ENCODE results near the gene SZT2.

SZT2 gene

DNA sequence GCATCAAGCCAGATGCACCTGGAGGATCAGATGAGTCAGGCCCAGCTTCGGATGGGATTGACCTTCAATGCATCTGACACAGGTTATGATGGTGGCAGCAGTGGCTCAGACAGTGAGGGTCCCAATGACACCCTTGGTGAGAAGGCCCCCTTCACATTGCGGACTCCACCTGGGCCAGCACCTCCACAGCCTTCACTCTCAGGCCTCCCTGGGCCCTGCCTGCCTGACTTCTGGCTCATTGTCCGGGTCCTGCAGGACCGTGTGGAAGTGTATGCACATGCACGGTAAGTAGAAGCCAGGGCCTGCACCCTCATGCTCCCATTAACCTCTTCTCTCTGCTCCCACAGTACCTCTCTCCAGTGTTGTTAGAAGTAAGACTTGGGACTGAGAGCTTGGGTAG lies 43.2 kb downstream of the SZT2 start:
- Histone ChIP-seq H3K27ac (no peak overlapping the region), H3K27me3 (replicated peaks) (no peaks in the 10 kb centered on the region), H3K36me3 (replicated peaks) (peaks cover 84% of the 10 kb centered on the region), H3K4me3 (ENCODE audit: low read depth, low read length) (no peak overlapping the region)
- no peak for DNase-seq
- in situ Hi-C loops (cut with HindIII; ENCODE audit: low pct_ligation_motif_present, low sequenced_read_pairs) = no loop called here
- TF ChIP-seq, protein P1, sequence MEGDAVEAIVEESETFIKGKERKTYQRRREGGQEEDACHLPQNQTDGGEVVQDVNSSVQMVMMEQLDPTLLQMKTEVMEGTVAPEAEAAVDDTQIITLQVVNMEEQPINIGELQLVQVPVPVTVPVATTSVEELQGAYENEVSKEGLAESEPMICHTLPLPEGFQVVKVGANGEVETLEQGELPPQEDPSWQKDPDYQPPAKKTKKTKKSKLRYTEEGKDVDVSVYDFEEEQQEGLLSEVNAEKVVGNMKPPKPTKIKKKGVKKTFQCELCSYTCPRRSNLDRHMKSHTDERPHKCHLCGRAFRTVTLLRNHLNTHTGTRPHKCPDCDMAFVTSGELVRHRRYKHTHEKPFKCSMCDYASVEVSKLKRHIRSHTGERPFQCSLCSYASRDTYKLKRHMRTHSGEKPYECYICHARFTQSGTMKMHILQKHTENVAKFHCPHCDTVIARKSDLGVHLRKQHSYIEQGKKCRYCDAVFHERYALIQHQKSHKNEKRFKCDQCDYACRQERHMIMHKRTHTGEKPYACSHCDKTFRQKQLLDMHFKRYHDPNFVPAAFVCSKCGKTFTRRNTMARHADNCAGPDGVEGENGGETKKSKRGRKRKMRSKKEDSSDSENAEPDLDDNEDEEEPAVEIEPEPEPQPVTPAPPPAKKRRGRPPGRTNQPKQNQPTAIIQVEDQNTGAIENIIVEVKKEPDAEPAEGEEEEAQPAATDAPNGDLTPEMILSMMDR (IDR thresholded peaks at IDR 0.05; ENCODE audit: low read depth, low read length, missing control alignments) = no peak

DNA sequence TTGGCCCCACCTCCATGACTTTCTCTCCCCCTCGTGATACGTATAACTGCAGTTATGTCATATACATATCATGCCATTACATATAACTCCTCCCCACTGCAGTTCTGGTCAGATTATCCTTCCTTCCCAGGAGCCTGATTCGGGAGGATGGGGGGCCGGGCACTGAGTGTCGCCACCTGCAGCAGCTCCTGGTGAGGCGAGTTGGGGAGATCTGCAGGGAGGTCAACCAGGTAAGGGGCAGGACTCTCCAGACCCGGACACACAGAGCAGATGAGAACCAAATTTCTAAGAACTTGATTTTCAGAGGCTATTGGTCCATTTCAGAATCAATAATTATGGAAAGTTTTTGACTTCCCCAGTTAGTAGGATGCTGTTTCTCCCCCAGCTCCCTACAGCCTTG lies 44.6 kb downstream of the SZT2 start:
- no peak overlapping the region for H3K4me3 ChIP-seq (ENCODE audit: low read depth, low read length)
- no peak overlapping the region for H3K27ac ChIP-seq
- in situ Hi-C loops (cut with HindIII; ENCODE audit: low pct_ligation_motif_present, low sequenced_read_pairs) = no loop called here
- TF ChIP-seq, protein P1 (IDR thresholded peaks at IDR 0.05; ENCODE audit: low read depth, low read length, missing control alignments) = no peak
- H3K36me3 ChIP-seq (replicated peaks) = peaks cover 81% of the 10 kb centered on the region
- no peaks in the 10 kb centered on the region for H3K27me3 ChIP-seq (replicated peaks)
- DNase-seq = no peak

DNA sequence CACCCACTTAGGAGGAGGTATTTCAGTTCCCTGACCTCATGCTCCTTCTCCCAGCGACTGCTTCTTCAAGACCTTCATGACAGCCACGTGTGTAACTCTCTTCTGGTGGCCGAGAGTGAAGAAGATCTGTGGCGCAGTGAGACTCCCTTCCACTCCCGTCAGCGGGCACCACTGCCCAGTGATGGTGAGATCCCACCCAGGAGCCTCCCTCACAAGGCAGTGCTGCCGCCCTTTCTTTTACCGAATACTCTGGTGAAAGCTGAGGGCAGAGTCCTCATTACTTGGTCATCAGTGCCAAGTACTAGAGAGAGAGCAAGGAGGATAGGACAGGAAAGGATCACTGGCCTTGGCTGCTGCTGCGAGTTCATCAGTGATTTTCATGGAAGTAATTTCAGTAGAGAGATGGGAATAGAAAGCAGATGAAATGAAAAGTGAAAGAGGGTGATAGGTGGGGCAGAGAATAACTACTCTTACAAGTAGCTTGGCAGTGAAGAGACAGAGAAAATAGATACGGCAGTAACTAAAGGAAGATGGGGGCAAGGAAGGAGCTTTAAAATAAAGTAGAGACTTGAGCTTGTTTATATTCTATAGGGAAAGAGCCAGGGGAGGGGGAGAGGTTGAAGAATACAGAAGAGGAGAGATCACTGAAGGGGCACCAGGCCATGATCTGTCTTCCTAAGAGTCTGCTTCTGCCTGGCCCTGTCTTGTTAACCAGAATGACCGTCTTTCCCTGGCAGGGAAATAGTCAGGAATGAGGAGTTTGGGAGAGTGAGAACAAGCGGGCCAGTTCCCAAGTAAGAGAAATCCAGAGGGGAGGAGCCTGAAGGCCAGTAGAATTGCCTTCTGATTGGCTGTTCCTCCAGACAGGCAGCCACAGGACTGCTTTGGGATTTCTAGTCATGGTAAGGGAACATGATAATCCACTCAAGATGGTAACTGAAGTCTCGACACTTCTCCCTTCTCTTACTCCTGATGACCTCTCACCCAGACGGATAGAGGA lies 45.7 kb downstream of the SZT2 start:
- H3K4me3 ChIP-seq (ENCODE audit: low read depth, low read length) = no peak overlapping the region
- in situ Hi-C loops (cut with HindIII; ENCODE audit: low pct_ligation_motif_present, low sequenced_read_pairs) = no loop called here
- no peaks in the 10 kb centered on the region for H3K27me3 ChIP-seq (replicated peaks)
- peaks cover 81% of the 10 kb centered on the region for H3K36me3 ChIP-seq (replicated peaks)
- H3K27ac ChIP-seq = no peak overlapping the region
- peak; percentile 19 for DNase-seq
- TF ChIP-seq, protein P1 (IDR thresholded peaks at IDR 0.05; ENCODE audit: low read depth, low read length, missing control alignments) = no peak

DNA sequence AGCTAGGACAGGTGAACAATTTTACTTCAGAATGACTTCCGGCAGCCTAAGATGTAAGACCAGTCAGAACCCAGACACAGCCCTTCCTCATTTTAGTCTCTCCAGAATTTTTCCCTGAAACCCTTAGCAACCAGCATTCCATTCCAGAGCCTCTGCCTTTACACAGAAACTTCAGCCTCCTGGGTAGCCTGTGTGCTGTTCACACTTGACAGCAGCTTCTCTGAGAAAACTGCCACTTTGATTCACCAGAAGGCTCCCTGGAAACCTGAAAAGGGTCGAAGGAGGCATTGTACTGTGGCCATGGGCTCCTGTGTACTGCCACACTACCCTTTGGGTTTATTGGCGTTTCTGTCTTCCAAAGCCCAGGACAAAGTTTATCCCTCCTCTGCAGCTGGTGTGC lies 46.7 kb downstream of the SZT2 start:
- H3K27me3 ChIP-seq (replicated peaks) = no peaks in the 10 kb centered on the region
- TF ChIP-seq, protein P1 (IDR thresholded peaks at IDR 0.05; ENCODE audit: low read depth, low read length, missing control alignments) = no peak
- H3K36me3 ChIP-seq (replicated peaks) = peaks cover 79% of the 10 kb centered on the region
- no peak overlapping the region for H3K4me3 ChIP-seq (ENCODE audit: low read depth, low read length)
- no peak for DNase-seq
- in situ Hi-C loops (cut with HindIII; ENCODE audit: low pct_ligation_motif_present, low sequenced_read_pairs) = no loop called here
- no peak overlapping the region for H3K27ac ChIP-seq

DNA sequence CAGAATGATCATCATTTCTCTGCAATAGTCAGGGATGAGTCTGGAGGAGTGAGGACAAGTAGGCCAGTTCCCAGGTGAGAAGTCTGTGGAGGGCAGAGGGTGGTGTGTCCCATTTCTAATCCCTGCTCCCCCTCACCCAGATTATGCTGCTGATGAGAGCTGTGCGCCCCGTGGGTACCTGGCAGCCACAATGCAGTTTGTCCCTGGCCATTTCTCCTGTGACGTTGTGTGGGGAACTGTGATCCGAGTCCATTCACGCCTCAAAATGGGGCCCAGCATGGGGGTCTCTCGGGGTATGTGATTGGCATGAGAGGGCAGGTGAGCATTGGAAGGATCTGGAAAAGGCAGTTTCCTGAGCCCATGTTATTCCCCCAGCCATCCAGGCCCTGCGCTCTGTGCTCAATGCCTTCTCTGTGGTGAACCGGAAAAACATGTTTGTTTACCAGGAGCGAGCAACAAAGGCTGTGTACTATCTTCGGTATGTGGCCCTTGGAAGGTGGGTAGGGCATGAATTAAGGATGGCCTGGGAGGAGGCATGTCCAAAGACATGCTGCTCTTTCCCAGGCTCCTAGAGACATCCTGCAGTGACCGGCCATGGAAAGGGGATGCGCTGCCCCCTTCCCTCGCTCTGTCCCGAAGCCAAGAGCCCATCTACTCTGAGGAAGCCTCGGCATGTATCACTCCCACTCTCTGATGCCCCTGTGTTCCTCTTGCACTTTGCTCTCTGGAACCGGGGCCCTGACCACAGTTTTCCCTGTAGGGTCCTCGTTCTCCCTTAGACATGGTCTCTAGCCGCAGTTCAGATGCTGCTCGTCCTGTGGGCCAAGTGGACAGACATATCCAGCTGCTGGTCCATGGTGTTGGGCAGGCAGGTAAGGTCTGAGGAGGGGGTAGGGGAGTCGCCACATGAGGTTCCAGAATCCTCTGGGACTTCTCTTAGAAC lies 47.6 kb downstream of the SZT2 start:
- TF ChIP-seq, protein P1 (IDR thresholded peaks at IDR 0.05; ENCODE audit: low read depth, low read length, missing control alignments) = no peak
- in situ Hi-C loops (cut with HindIII; ENCODE audit: low pct_ligation_motif_present, low sequenced_read_pairs) = no loop called here
- Histone ChIP-seq H3K36me3 (replicated peaks) (peaks cover 73% of the 10 kb centered on the region), H3K27me3 (replicated peaks) (no peaks in the 10 kb centered on the region), H3K4me3 (ENCODE audit: low read depth, low read length) (no peak overlapping the region), H3K27ac (no peak overlapping the region)
- no peak for DNase-seq
